ENCODE data around the gene SIGLEC7. TPM values are rescaled to one million over a fixed set of nuclear protein-coding genes. Genes with fewer than 3 reads are reported as not detected.

The SIGLEC7 gene
- total and polyA plus RNA-seq, 2 experiments from 2014 or later: not detected

DNA sequence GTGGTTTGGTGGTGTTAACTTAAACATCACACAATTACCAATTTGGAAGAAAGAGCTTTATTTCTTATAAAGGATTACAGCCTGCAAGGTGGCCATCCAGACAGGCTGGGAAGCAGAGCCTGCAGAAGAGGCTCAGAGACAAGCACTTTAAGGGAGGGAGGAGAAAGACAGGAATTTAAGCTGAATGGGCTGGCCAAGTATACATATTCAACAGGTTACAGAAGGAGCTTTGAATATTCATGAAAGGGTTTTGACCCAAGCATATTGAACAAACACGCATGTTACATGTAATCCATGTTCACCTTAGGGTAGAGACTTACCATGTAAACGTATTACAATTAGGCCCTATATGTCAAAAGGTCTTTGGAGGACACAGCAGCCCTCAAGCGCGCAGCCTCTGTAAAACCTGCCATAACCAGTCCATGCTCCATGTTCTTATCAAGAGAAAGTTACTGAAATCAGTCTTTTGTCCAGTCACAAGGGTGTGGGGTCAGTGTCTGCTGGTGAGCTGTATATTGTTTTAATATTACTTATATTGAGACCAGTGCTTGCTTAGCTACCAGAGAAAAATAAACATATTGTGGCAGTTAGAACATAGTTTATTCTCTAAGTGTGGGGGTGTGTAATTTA, 19.9 kb downstream of the SIGLEC7 start:
- Histone ChIP-seq H3K27me3 (no peaks in the 10 kb centered on the region), H3K36me3 (no peaks in the 10 kb centered on the region), H3K9me3 (ENCODE audit: low read depth) (no peaks in the 10 kb centered on the region), H3K4me3 (no peak overlapping the region), H3K4me1 (ENCODE audit: low read depth) (no peaks in the 10 kb centered on the region), H3K27ac (no peak overlapping the region)
- DNase-seq (ENCODE audit: low read depth in 1 of 2, low spot score in 1 of 2): no peak
- TF ChIP-seq CTCF (IDR thresholded peaks at IDR 0.05; ENCODE audit: low read depth, low read length): no peak

- Histone ChIP-seq H3K36me3 (no peaks in the 10 kb centered on the region), H3K27me3 (no peaks in the 10 kb centered on the region), H3K4me1 (ENCODE audit: low read depth) (no peaks in the 10 kb centered on the region), H3K27ac (no peak overlapping the region), H3K4me3 (no peak overlapping the region), H3K9me3 (ENCODE audit: low read depth) (no peaks in the 10 kb centered on the region)
- TF ChIP-seq CTCF (IDR thresholded peaks at IDR 0.05; ENCODE audit: low read depth, low read length): no peak
- DNase-seq (ENCODE audit: low read depth in 1 of 2, low spot score in 1 of 2): no peak
These were observed 21.2 kb downstream of the SIGLEC7 start for GRCh38 chr19:51163257-51163656.

DNA sequence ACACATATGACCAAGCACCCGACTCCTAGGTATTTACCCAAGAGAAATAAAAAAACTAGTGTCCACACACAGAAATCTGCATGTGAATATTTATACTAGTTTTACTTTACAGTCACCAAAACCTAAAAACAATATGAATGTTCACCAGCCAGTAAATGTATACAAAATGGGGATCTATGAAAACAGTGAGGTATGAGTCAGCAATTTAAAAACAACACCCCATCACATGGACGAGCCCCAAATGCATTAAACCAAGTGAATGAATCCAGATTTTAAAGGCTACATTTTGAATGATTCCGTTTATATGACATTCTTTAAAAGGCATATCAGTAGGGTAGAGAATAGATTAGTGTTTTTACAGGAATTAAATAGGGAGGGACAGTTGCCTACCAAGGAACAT, 22.1 kb downstream of the SIGLEC7 start:
- H3K27ac ChIP-seq: no peak overlapping the region
- no peak for TF ChIP-seq CTCF (IDR thresholded peaks at IDR 0.05; ENCODE audit: low read depth, low read length)
- H3K9me3 ChIP-seq (ENCODE audit: low read depth): no peaks in the 10 kb centered on the region
- H3K27me3 ChIP-seq: no peaks in the 10 kb centered on the region
- H3K4me1 ChIP-seq (ENCODE audit: low read depth): no peaks in the 10 kb centered on the region
- H3K4me3 ChIP-seq: no peak overlapping the region
- H3K36me3 ChIP-seq: no peaks in the 10 kb centered on the region
- no peak for DNase-seq (ENCODE audit: low read depth in 1 of 2, low spot score in 1 of 2)

- Histone ChIP-seq H3K27me3 (no peaks in the 10 kb centered on the region), H3K4me1 (ENCODE audit: low read depth) (no peaks in the 10 kb centered on the region), H3K9me3 (ENCODE audit: low read depth) (no peaks in the 10 kb centered on the region), H3K4me3 (no peak overlapping the region), H3K36me3 (no peaks in the 10 kb centered on the region), H3K27ac (no peak overlapping the region)
- DNase-seq (ENCODE audit: low read depth in 1 of 2, low spot score in 1 of 2): no peak
- TF ChIP-seq CTCF (IDR thresholded peaks at IDR 0.05; ENCODE audit: low read depth, low read length): no peak
These were observed 24.9 kb downstream of the SIGLEC7 start for GRCh38 chr19:51166846-51167490.

DNA sequence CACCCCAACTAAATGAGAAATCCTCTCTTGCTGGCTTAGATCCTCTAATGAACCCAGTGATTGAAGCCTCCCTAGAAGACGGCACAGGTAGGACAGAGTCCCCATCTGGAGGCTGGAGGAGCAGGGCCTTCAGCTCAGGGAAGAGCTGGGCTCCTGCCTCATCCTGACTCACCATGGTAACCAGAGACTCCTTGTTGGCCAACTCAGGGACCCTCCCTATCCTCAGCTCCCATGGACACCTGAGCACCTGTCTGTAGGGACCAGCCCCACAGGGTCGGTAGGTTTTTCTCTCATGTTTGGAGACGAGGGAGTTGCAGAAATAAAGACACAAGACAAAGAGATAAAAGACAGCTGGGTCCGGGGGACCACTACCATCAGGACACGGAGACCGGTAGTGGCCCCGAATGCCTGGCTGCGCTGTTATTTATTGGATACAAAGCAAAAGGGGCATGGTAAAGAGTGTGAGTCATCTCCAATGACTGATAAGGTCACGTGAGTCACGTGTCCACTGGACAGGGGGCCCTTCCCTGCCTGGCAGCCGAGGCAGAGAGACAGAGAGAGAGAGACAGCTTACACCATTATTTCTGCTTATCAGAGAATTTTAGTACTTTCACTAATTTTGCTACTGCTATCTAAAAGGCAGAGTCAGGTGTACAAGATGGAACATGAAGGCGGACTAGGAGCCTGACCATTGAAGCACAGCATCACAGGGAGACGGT, 26.6 kb downstream of the SIGLEC7 start:
- Histone ChIP-seq H3K9me3 (ENCODE audit: low read depth) (no peaks in the 10 kb centered on the region), H3K4me3 (no peak overlapping the region), H3K27ac (no peak overlapping the region), H3K27me3 (no peaks in the 10 kb centered on the region), H3K36me3 (no peaks in the 10 kb centered on the region), H3K4me1 (ENCODE audit: low read depth) (no peaks in the 10 kb centered on the region)
- DNase-seq (ENCODE audit: low read depth in 1 of 2, low spot score in 1 of 2): no peak
- no peak for TF ChIP-seq CTCF (IDR thresholded peaks at IDR 0.05; ENCODE audit: low read depth, low read length)
